HG02943 (cell line): ENCODE results near the gene SLC10A3.
A peak's percentile ranks its signal among the peaks of the same experiment; 100 is the strongest.
"Not testable (repeated sequence)": the region's sequence is repeated elsewhere in the genome, so short reads cannot be mapped to it uniquely, and the experiment has no call there.

Source experiments
- ATAC-seq: cut with Tn5 transposase; IDR thresholded peaks from one replicate; pipeline ENCODE4 v1.9.1; 2021; ENCODE audit warnings: mild to moderate bottlenecking, low read depth, moderate library complexity; ENCODE audit not compliant: unreplicated experiment

SLC10A3 gene

GRCh38 chrX:154512879-154513553, 22.6 kb upstream of the SLC10A3 start:
- ATAC-seq, result no peak

- ATAC-seq, result no peak
These were observed 21.3 kb upstream of the SLC10A3 start for GRCh38 chrX:154511761-154512160.

- no peak for ATAC-seq
These were observed 19.0 kb upstream of the SLC10A3 start for GRCh38 chrX:154509455-154509854.

GRCh38 chrX:154508384-154508745, 17.9 kb upstream of the SLC10A3 start:
- ATAC-seq, result no peak

GRCh38 chrX:154507673-154508383, 17.4 kb upstream of the SLC10A3 start:
- ATAC-seq, result no peak

GRCh38 chrX:154506483-154507332, 16.3 kb upstream of the SLC10A3 start:
- no peak for ATAC-seq

GRCh38 chrX:154505734-154506133, 15.3 kb upstream of the SLC10A3 start:
- no peak for ATAC-seq

- no peak for ATAC-seq
These were observed 12.6 kb upstream of the SLC10A3 start for GRCh38 chrX:154502989-154503388.

GRCh38 chrX:154502098-154502497, 11.7 kb upstream of the SLC10A3 start:
- no peak for ATAC-seq

GRCh38 chrX:154501423-154501822, 11.0 kb upstream of the SLC10A3 start:
- not testable (repeated sequence) for ATAC-seq

GRCh38 chrX:154496591-154497137, 6.2 kb upstream of the SLC10A3 start:
- not testable (repeated sequence) for ATAC-seq

GRCh38 chrX:154495472-154495922, 5.1 kb upstream of the SLC10A3 start:
- no peak for ATAC-seq

- ATAC-seq, result no peak
These were observed 4.3 kb upstream of the SLC10A3 start for GRCh38 chrX:154494715-154495114.

GRCh38 chrX:154490021-154490413, 412 bp downstream of the SLC10A3 start:
- peak; percentile 32 for ATAC-seq

- no peak for ATAC-seq
These were observed 1.2 kb downstream of the SLC10A3 start for GRCh38 chrX:154489182-154489581.

GRCh38 chrX:154488336-154489075, 1.9 kb downstream of the SLC10A3 start:
- ATAC-seq, result no peak

- ATAC-seq, result no peak
These were observed 2.7 kb downstream of the SLC10A3 start for GRCh38 chrX:154487518-154488290.

- ATAC-seq, result no peak
These were observed 3.8 kb downstream of the SLC10A3 start, which contains the start of gene UBL4A for GRCh38 chrX:154486396-154487207. Gene UBL4A, minus strand, starts transcription at chrX:154486615. Its CDS starts 31 bp downstream, at chrX:154486584.

GRCh38 chrX:154486052-154486395, 4.4 kb downstream of the SLC10A3 start:
- no peak for ATAC-seq
